ENCODE results near the gene PPP3CA. TPM values are rescaled to one million over a fixed set of nuclear protein-coding genes. Genes with fewer than 3 reads are reported as not detected.

PPP3CA gene
- total RNA-seq, 1 experiment from 2014 or later, result 15.5 TPM

DNA sequence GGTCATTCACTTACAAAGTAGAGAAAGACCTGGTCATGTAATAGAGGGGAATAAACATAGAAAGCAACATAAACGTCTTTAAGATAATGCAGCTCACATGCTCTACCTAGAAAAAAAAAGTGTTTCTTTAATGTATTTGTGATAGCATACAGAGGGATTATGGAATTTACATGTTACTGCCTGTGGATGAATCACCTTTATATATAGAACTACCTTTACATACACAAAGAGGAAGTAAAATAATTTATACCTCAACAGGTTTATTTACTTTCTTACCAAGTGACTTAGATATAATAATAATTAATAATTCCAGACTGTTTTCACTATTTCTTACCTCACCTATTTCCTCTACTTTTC, 81.5 kb downstream of the PPP3CA start:
- ChIA-PET CTCF (interaction anchor here (0.6 kb wide), 1 partner anchor 183 kb away, joined by 4 read pairs; no protein-coding TSS in a partner anchor), POLR2A (ENCODE audit: unreplicated experiment) (no interaction called here)
- Histone ChIP-seq H3K9ac (ENCODE audit: low read length) (peak overlapping the region; percentile 10; the same call in 1 of the 2 replicates), H4K20me1 (ENCODE audit: low read length) (no peaks in the 10 kb centered on the region), H3K27me3 (ENCODE audit: low read length) (no peaks in the 10 kb centered on the region), H3F3A (ENCODE audit: low read length, unreplicated experiment) (no peaks in the 10 kb centered on the region), H2AFZ (ENCODE audit: low read length) (no peak overlapping the region), H3K9me2 (replicated peaks; ENCODE audit: low read length) (no peaks in the 10 kb centered on the region), H3K4me2 (ENCODE audit: low read length) (peak overlapping the region; percentile 49), H3K36me3 (ENCODE audit: low read depth, low read length) (no peaks in the 10 kb centered on the region), H3K27ac (ENCODE audit: low read length) (peak overlapping the region; percentile 83), H3K4me1 (ENCODE audit: insufficient read depth, low read length) (peaks cover 30% of the 10 kb centered on the region), H3K4me3 (ENCODE audit: low read length) (no peak overlapping the region), H3K9me3 (ENCODE audit: low read length) (no peaks in the 10 kb centered on the region), H3K79me2 (ENCODE audit: low read length) (peaks cover 53% of the 10 kb centered on the region)
- peak; percentile 17 for DNase-seq
- intact Hi-C loops (cut with micrococcal nuclease), result loop anchor here (10.0 kb wide), 1 partner anchor 79 kb away; the partner anchor contains the start of gene PPP3CA
- no TSS peak for BruUV-seq (replicated peaks)
- no peak for TF ChIP-seq EZH2phosphoT487 (IDR thresholded peaks at IDR 0.05; ENCODE audit: borderline replicate concordance, low read length)
- ATAC-seq, result peak; percentile 63

DNA sequence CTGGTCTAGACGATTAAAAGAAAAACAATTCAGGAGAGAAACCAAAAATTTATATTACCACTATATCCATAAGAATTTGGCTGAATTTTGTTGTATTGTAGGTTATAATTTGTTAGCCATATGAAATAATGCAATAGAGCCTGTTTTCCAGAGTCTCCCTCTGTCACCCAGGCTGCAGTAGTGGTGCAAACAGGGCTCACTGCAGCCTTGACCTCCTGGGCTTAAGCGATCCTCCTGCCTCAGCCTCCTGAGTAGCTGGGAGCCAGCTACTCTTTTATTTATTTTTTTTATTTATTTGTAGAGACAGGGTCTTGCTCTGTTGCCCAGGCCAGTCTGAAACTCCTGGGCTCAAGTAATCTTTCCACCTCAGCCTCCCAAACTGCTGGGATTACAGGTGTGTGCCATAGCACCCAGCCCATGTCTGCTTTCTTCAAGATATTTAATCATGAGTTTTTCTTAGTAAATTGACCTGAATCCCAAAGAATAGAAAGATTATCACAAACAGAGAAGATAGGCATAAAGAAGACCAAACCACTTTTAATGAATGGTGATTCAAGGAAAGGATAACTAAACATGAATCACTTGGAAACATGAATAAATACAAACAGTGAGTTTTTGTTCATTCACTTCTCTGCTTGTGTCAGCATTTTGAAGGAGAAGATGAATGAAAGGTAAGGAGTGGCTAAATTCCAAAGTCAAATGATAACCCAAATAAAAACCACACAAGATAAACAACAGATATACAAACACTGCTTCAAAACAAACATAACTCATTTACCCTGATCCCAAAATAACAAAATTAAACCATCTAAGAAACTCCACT, 82.1 kb downstream of the PPP3CA start:
- Histone ChIP-seq H3K79me2 (ENCODE audit: low read length) (peaks cover 53% of the 10 kb centered on the region), H3K27me3 (ENCODE audit: low read length) (no peaks in the 10 kb centered on the region), H3K4me2 (ENCODE audit: low read length) (peak overlapping the region; percentile 49), H2AFZ (ENCODE audit: low read length) (no peak overlapping the region), H3F3A (ENCODE audit: low read length, unreplicated experiment) (no peaks in the 10 kb centered on the region), H3K36me3 (ENCODE audit: low read depth, low read length) (no peaks in the 10 kb centered on the region), H3K9me2 (replicated peaks; ENCODE audit: low read length) (no peaks in the 10 kb centered on the region), H4K20me1 (ENCODE audit: low read length) (no peaks in the 10 kb centered on the region), H3K9ac (ENCODE audit: low read length) (peak overlapping the region; percentile 37; the same call in 1 of the 2 replicates), H3K9me3 (ENCODE audit: low read length) (no peaks in the 10 kb centered on the region), H3K4me1 (ENCODE audit: insufficient read depth, low read length) (peaks cover 30% of the 10 kb centered on the region), H3K4me3 (ENCODE audit: low read length) (no peak overlapping the region), H3K27ac (ENCODE audit: low read length) (peak overlapping the region; percentile 83)
- POLR2A ChIA-PET (ENCODE audit: unreplicated experiment), result no interaction called here
- ATAC-seq (peak; percentile 76), DNase-seq (peak; percentile 60)
- BruUV-seq (replicated peaks), result no TSS peak
- TF ChIP-seq EZH2 (IDR thresholded peaks at IDR 0.05; ENCODE audit: low read length, unreplicated experiment), result no peak
- TF ChIP-seq EZH2phosphoT487 (IDR thresholded peaks at IDR 0.05; ENCODE audit: borderline replicate concordance, low read length), result no peak
- no peak for TF ChIP-seq CTCF (conservative IDR thresholded peaks at IDR 0.05; ENCODE audit: low read depth, low read length)
- intact Hi-C loops (cut with micrococcal nuclease), result loop anchor here (10.0 kb wide), 1 partner anchor 80 kb away; the partner anchor contains the start of gene PPP3CA
- CTCF ChIA-PET, result no interaction called here

DNA sequence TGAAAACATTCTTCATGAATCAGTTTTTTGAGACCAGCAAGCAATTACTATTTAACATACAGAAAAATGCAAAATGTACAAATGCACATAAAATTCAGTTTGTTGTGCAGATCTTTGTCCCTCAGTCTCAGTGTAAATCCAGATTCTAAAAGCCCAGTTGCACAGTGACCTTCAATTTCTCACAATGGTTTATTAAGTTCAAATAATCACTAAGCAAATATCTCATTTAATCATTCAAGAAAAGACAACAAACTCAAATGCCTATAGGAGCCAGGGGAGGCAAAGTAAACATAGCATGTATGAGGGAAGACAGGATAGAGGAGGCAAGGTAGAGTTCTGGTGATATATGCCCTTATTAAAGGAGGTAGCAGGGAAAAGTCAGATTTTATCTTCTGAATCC, 82.8 kb downstream of the PPP3CA start:
- Histone ChIP-seq H3K9me3 (ENCODE audit: low read length) (no peaks in the 10 kb centered on the region), H4K20me1 (ENCODE audit: low read length) (no peaks in the 10 kb centered on the region), H3K36me3 (ENCODE audit: low read depth, low read length) (no peaks in the 10 kb centered on the region), H3K9me2 (replicated peaks; ENCODE audit: low read length) (no peaks in the 10 kb centered on the region), H3K27me3 (ENCODE audit: low read length) (no peaks in the 10 kb centered on the region), H3K4me2 (ENCODE audit: low read length) (peak overlapping the region; percentile 49; the same call in 1 of the 2 replicates), H2AFZ (ENCODE audit: low read length) (no peak overlapping the region), H3K27ac (ENCODE audit: low read length) (peak overlapping the region; percentile 83), H3K4me1 (ENCODE audit: insufficient read depth, low read length) (peaks cover 30% of the 10 kb centered on the region), H3K79me2 (ENCODE audit: low read length) (peaks cover 53% of the 10 kb centered on the region), H3K9ac (ENCODE audit: low read length) (no peak overlapping the region), H3K4me3 (ENCODE audit: low read length) (no peak overlapping the region), H3F3A (ENCODE audit: low read length, unreplicated experiment) (no peaks in the 10 kb centered on the region)
- intact Hi-C loops (cut with micrococcal nuclease), result loop anchor here (10.0 kb wide), 1 partner anchor 80 kb away; the partner anchor contains the start of gene PPP3CA
- POLR2A ChIA-PET (ENCODE audit: unreplicated experiment), result no interaction called here
- CTCF ChIA-PET, result no interaction called here
- no peak for TF ChIP-seq CTCF (conservative IDR thresholded peaks at IDR 0.05; ENCODE audit: low read depth, low read length)
- TF ChIP-seq EZH2 (IDR thresholded peaks at IDR 0.05; ENCODE audit: low read length, unreplicated experiment), result no peak
- TF ChIP-seq EZH2phosphoT487 (IDR thresholded peaks at IDR 0.05; ENCODE audit: borderline replicate concordance, low read length), result no peak
- peak; percentile 37; the same call in 1 of the 2 replicates for ATAC-seq
- no TSS peak for BruUV-seq (replicated peaks)
- DNase-seq, result peak; percentile 18
